Upper lobe of left lung (tissue), 4 donors: Measurements from ENCODE around the gene OR10C1.

Experiments used
- CTCF ChIP-seq, 6 experiments: fragments of 450-650 bp in 4 of 6; fragments of 200-600 bp in 2 of 6; sonication (generic) in 2 of 6; IDR thresholded peaks; one replicate each; pipeline ENCODE4 v1.5.1; 2016 to 2019; ENCODE audit warnings: antibody characterized with exemption in 6 of 6
- POLR2AphosphoS5 ChIP-seq, 2 donors: sonication (generic); formaldehyde crosslinking; IDR thresholded peaks; one replicate each; pipeline ENCODE4 v1.5.1; 2017; ENCODE audit warnings: antibody characterized with exemption in 2 of 2

DNA sequence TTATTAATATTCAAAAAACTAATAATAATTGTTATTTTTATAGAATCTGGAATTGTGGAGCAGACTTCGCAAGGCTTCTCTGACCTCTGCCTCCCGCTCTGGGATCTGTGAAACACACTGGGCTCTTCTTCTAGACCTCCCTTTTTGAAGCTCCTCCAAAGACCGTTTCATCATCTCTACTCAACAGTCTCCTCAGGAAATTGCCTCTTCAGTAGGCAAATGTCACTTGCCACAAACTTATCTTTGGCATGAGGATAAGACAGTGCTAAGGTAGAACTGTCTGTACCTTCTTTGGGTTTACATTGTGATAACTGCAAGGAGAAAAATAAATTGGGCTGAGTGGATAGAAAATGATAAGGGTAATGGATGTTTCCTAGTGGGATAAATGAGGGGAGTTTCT is 50.9 kb downstream of the OR10C1 start:
- no peak for TF ChIP-seq CTCF (IDR thresholded peaks at IDR 0.05)
- TF ChIP-seq POLR2AphosphoS5 (IDR thresholded peaks at IDR 0.05): no peak
